H1 (cell line): ENCODE results near the gene POLDIP3. TPM values are rescaled to one million over a fixed set of nuclear protein-coding genes. Genes with fewer than 3 reads are reported as not detected.

Experiments
- CTCF ChIA-PET: fragments of 300-600 bp; sonication (Branson Sonifier 250); formaldehyde crosslinking; loops from one replicate; lab custom pipeline; 2021; ENCODE audit not compliant: partially characterized antibody; lab: Charles Lee
- POLR2A ChIA-PET: fragments of 300-600 bp; sonication (Branson Sonifier 250); formaldehyde crosslinking; loops from one replicate; lab custom pipeline; 2021; ENCODE audit warnings: inconsistent platforms; ENCODE audit not compliant: partially characterized antibody; lab: Charles Lee
- DNase-seq, 2 experiments: peaks; one replicate each; pipeline versions ENCODE4 v3.0.0 to v3.0.0-alpha.2; 2010 to 2022; ENCODE audit warnings: low spot score in 2 of 2, low read depth in 1 of 2, mixed read lengths in 1 of 2
- FAIRE-seq: peaks from 2 replicates; lab custom pipeline; 2011; peaks lifted over from hg19 to GRCh38; lab: Jason Lieb, UNC
- H2AFZ ChIP-seq: 2 replicates; pipeline ENCODE4 v1.8.1; 2012; ENCODE audit warnings: low read length, inconsistent platforms
- H2AK5ac ChIP-seq: 2 replicates; pipeline ENCODE4 v1.6.1; 2013; ENCODE audit warnings: low read depth, low read length
- H2BK120ac ChIP-seq: replicated peaks from 2 replicates; pipeline ENCODE3; 2013; ENCODE audit warnings: low read depth, low read length, inconsistent platforms
- H2BK12ac ChIP-seq: 2 replicates; pipeline ENCODE4 v1.6.1; 2013; ENCODE audit warnings: low read depth, low read length
- H2BK15ac ChIP-seq: 2 replicates; pipeline ENCODE4 v1.6.1; 2013; ENCODE audit warnings: low read length
- H2BK20ac ChIP-seq: 2 replicates; pipeline ENCODE4 v1.6.1; 2013; ENCODE audit warnings: low read length
- H2BK5ac ChIP-seq: 2 replicates; pipeline ENCODE4 v1.6.1; 2013; ENCODE audit warnings: low read depth, low read length
- H3K14ac ChIP-seq: 2 replicates; pipeline ENCODE4 v1.6.1; 2013; ENCODE audit warnings: inconsistent platforms; ENCODE audit not compliant: insufficient read length
- H3K18ac ChIP-seq: 2 replicates; pipeline ENCODE4 v1.6.1; 2013; ENCODE audit warnings: low read length; ENCODE audit errors: extremely low read depth
- H3K23ac ChIP-seq: 2 replicates; pipeline ENCODE4 v1.6.1; 2013; ENCODE audit warnings: inconsistent platforms; ENCODE audit not compliant: insufficient read length
- H3K23me2 ChIP-seq: 2 replicates; pipeline ENCODE4 v1.6.1; 2013; ENCODE audit warnings: low read depth, low read length
- H3K27ac ChIP-seq: 2 replicates; pipeline ENCODE4 v1.6.1; 2011; ENCODE audit warnings: low read depth, low read length, inconsistent platforms
- H3K27me3 ChIP-seq, 4 experiments: replicated peaks in 1 of 4; 1 replicate in 1 of 4; 2 replicates in 3 of 4; pipeline versions ENCODE4 v1.6.1 to v1.8.1; 2011 to 2013; ENCODE audit warnings: low read length in 3 of 4, mild to moderate bottlenecking in 3 of 4, inconsistent platforms in 2 of 4, mixed read lengths in 2 of 4, moderate library complexity in 1 of 4; ENCODE audit not compliant: control insufficient read depth in 3 of 4, insufficient read depth in 3 of 4; ENCODE audit errors: extremely low read depth in 1 of 4
- H3K36me3 ChIP-seq, 4 experiments: 2 replicates each; pipeline versions ENCODE4 v1.6.1 to v1.8.1; 2011 to 2013; ENCODE audit warnings: mild to moderate bottlenecking in 4 of 4, low read length in 3 of 4, moderate library complexity in 2 of 4, control low read depth in 1 of 4, inconsistent platforms in 1 of 4; ENCODE audit not compliant: insufficient read depth in 4 of 4, control insufficient read depth in 2 of 4
- H3K4ac ChIP-seq: replicated peaks from 2 replicates; pipeline ENCODE3; 2013; ENCODE audit warnings: low read length, low read depth, mixed read lengths, inconsistent platforms; ENCODE audit not compliant: insufficient read length
- H3K4me1 ChIP-seq, 4 experiments: replicated peaks in 1 of 4; 1 replicate in 1 of 4; 2 replicates in 3 of 4; pipeline versions ENCODE4 v1.6.1 to v1.8.1; 2011 to 2013; ENCODE audit warnings: low read length in 3 of 4, inconsistent platforms in 2 of 4, mixed read lengths in 1 of 4; ENCODE audit not compliant: insufficient read depth in 4 of 4, control insufficient read depth in 3 of 4
- H3K4me2 ChIP-seq, 2 experiments: 2 replicates each; pipeline versions ENCODE4 v1.6.1 to v1.8.1; 2011 to 2013; ENCODE audit warnings: low read depth in 2 of 2, low read length in 2 of 2, control low read depth in 1 of 2, inconsistent platforms in 1 of 2, mild to moderate bottlenecking in 1 of 2; ENCODE audit not compliant: insufficient read depth in 1 of 2
- H3K4me3 ChIP-seq, 4 experiments: fragments of 200-600, 300-600 bp in 1 of 4; sonication (generic), shearing (Covaris generic), sonication (Bioruptor Twin) in 1 of 4; 2 replicates each; pipeline versions ENCODE4 v1.5.1 to v1.8.1; 2011 to 2016; ENCODE audit warnings: low read length in 4 of 4, low read depth in 3 of 4, control low read depth in 2 of 4, inconsistent platforms in 2 of 4, mild to moderate bottlenecking in 2 of 4, mixed read lengths in 1 of 4, moderate library complexity in 1 of 4; ENCODE audit not compliant: insufficient read depth in 2 of 4; ENCODE audit errors: extremely low read depth in 1 of 4
- H3K56ac ChIP-seq: replicated peaks from 2 replicates; pipeline ENCODE3; 2013; ENCODE audit warnings: low read depth, mild to moderate bottlenecking, mixed read lengths, low read length, inconsistent platforms; ENCODE audit not compliant: insufficient read length
- H3K79me1 ChIP-seq: 2 replicates; pipeline ENCODE4 v1.6.1; 2013; ENCODE audit warnings: low read depth, low read length, control low read depth
- H3K79me2 ChIP-seq, 2 experiments: 2 replicates each; pipeline versions ENCODE4 v1.6.1 to v1.8.1; 2012 to 2013; ENCODE audit warnings: low read length in 2 of 2, mild to moderate bottlenecking in 2 of 2, inconsistent platforms in 1 of 2; ENCODE audit not compliant: insufficient read depth in 2 of 2, control insufficient read depth in 1 of 2
- H3K9ac ChIP-seq, 4 experiments: replicated peaks in 1 of 4; 1 replicate in 1 of 4; 2 replicates in 3 of 4; pipeline versions ENCODE4 v1.6.1 to v1.8.1; 2011 to 2013; ENCODE audit warnings: low read depth in 3 of 4, low read length in 3 of 4, control low read depth in 2 of 4, mild to moderate bottlenecking in 2 of 4, moderate library complexity in 2 of 4, inconsistent platforms in 1 of 4; ENCODE audit errors: extremely low read depth in 1 of 4
- H3K9me3 ChIP-seq, 2 experiments: 2 replicates each; pipeline versions ENCODE4 v1.6.1 to v1.8.1; 2012 to 2013; ENCODE audit warnings: mild to moderate bottlenecking in 2 of 2, moderate library complexity in 2 of 2, control low read depth in 1 of 2, inconsistent platforms in 1 of 2, low read depth in 1 of 2, low read length in 1 of 2, mixed read lengths in 1 of 2; ENCODE audit not compliant: insufficient read depth in 2 of 2
- H4K20me1 ChIP-seq, 2 experiments: replicated peaks in 1 of 2; 2 replicates each; pipeline versions ENCODE3 to v1.8.1; 2011 to 2013; ENCODE audit warnings: inconsistent platforms in 2 of 2, low read length in 2 of 2, mild to moderate bottlenecking in 1 of 2; ENCODE audit not compliant: insufficient read depth in 2 of 2, control insufficient read depth in 1 of 2
- H4K5ac ChIP-seq: 2 replicates; pipeline ENCODE4 v1.6.1; 2013; ENCODE audit warnings: low read length, low read depth, mixed read lengths, inconsistent platforms; ENCODE audit not compliant: insufficient read length
- H4K8ac ChIP-seq: 2 replicates; pipeline ENCODE4 v1.8.0; 2013; ENCODE audit warnings: mild to moderate bottlenecking, moderate library complexity, low read length, inconsistent platforms; ENCODE audit not compliant: insufficient read depth; ENCODE audit errors: extremely low read depth
- H4K91ac ChIP-seq: replicated peaks from 2 replicates; pipeline ENCODE3; 2013; ENCODE audit warnings: low read length, mixed read lengths, inconsistent platforms; ENCODE audit not compliant: insufficient read length
- ASH2L ChIP-seq: fragments of 200-600, 300-600 bp; sonication (generic); IDR thresholded peaks from one replicate; pipeline ENCODE4 v1.7.1; 2017; ENCODE audit warnings: low read length
- BACH1 ChIP-seq: IDR thresholded peaks from 2 replicates; pipeline ENCODE4 v1.6.1; 2012; ENCODE audit warnings: low read length, improper control_type of control experiment
- BCL11A ChIP-seq, 2 experiments: IDR thresholded peaks; one replicate each; pipeline ENCODE4 v1.6.1; 2011; ENCODE audit warnings: low read depth in 2 of 2, low read length in 2 of 2, mild to moderate bottlenecking in 2 of 2
- CBX5 ChIP-seq: fragments of 300-800, 300-1000 bp; sonication (generic); IDR thresholded peaks from 2 replicates; pipeline ENCODE4 v1.7.1; 2016; ENCODE audit warnings: antibody characterized with exemption, low read length, low read depth
- CBX8 ChIP-seq: fragments of 300-800, 300-1000 bp; sonication (generic); IDR thresholded peaks from 2 replicates; pipeline ENCODE4 v1.7.1; 2016; ENCODE audit warnings: low read depth, low read length, borderline replicate concordance
- EP300 ChIP-seq, 2 experiments: IDR thresholded peaks; 1 replicate in 1 of 2; 2 replicates in 1 of 2; pipeline ENCODE4 v1.6.1; 2011 to 2012; ENCODE audit warnings: low read depth in 2 of 2, low read length in 2 of 2, mild to moderate bottlenecking in 2 of 2, borderline replicate concordance in 1 of 2, inconsistent platforms in 1 of 2, moderate library complexity in 1 of 2
- MAX ChIP-seq: IDR thresholded peaks from 2 replicates; pipeline ENCODE4 v1.6.1; 2012; ENCODE audit warnings: inconsistent platforms
- POLR2AphosphoS5 ChIP-seq: IDR thresholded peaks from 2 replicates; pipeline ENCODE4 v1.6.1; 2011; ENCODE audit warnings: low read depth, low read length
- POU5F1 ChIP-seq: IDR thresholded peaks from 2 replicates; pipeline ENCODE4 v1.6.1; 2011; ENCODE audit warnings: low read depth, mild to moderate bottlenecking, low read length, moderate library complexity
- SIN3A ChIP-seq, 2 experiments: IDR thresholded peaks in 1 of 2; conservative IDR thresholded peaks in 1 of 2; 2 replicates each; pipeline ENCODE4 v1.6.1; 2011 to 2012; ENCODE audit warnings: low read length in 2 of 2, improper control_type of control experiment in 1 of 2, low read depth in 1 of 2, mild to moderate bottlenecking in 1 of 2
- SIX5 ChIP-seq: IDR thresholded peaks from 2 replicates; pipeline ENCODE4 v1.6.1; 2011; ENCODE audit warnings: mild to moderate bottlenecking, low read depth, low read length
- SP1 ChIP-seq: IDR thresholded peaks from 2 replicates; pipeline ENCODE4 v1.6.1; 2011; ENCODE audit warnings: low read depth, low read length
- SP2 ChIP-seq: IDR thresholded peaks from 2 replicates; pipeline ENCODE4 v1.6.1; 2012; ENCODE audit warnings: mild to moderate bottlenecking, low read length, inconsistent platforms
- SUZ12 ChIP-seq: fragments of 200-600 bp; sonication (generic); IDR thresholded peaks from 2 replicates; pipeline ENCODE4 v1.6.1; 2012; ENCODE audit warnings: mild to moderate bottlenecking, inconsistent platforms, low read length, moderate library complexity, mixed read lengths
- TCF12 ChIP-seq: IDR thresholded peaks from 2 replicates; pipeline ENCODE4 v1.6.1; 2011; ENCODE audit warnings: low read depth, mild to moderate bottlenecking, low read length
- WGBS, 2 experiments: shearing (Covaris generic) in 1 of 2; methylation state at CpG; one replicate each; pipeline versions ENCODE4 v1.1.6 to v1.1.7; 2013 to 2015; ENCODE audit warnings: low lambda C conversion rate in 2 of 2, mixed read lengths in 2 of 2, inconsistent platforms in 1 of 2, low coverage in 1 of 2, missing lambda C conversion rate in 1 of 2; ENCODE audit not compliant: insufficient replicate concordance in 2 of 2, insufficient coverage in 1 of 2, insufficient read length in 1 of 2; ENCODE audit errors: extremely low coverage in 1 of 2, missing lambda C conversion rate in 1 of 2; 5-methylcytosine and 5-hydroxymethylcytosine counted together
- polyA plus RNA-seq, 7 experiments: library from polyadenylated mRNA; depleted of rRNA in 3 of 7; stranded (reverse) in 5 of 7; unstranded in 2 of 7; fragments of >200 nt in 5 of 7; fragments of 200-250 nt in 2 of 7; gene quantifications; 1 replicate in 5 of 7; 2 replicates in 1 of 7; 4 replicates in 1 of 7; pipeline versions ENCODE4 v1.2.1 to v1.2.3, GENCODE V29; 2011 to 2013; ENCODE audit warnings: missing spikeins in 2 of 7, mixed read lengths in 2 of 7
- total RNA-seq: library from RNA; stranded (reverse); fragmentation: NEBNext Ultra II Directional; extraction: Animal tissue kit (Norgen Biotek cat#: 25700); gene quantifications from 2 replicates; pipeline ENCODE4 v1.2.1, GENCODE V29; 2021

Gene POLDIP3
- total and polyA plus RNA-seq, 2 of the 8 experiments (the other 6 are each of a cell fraction or from before 2014, with no cell fraction given), result 43.5 to 84.6 TPM

DNA sequence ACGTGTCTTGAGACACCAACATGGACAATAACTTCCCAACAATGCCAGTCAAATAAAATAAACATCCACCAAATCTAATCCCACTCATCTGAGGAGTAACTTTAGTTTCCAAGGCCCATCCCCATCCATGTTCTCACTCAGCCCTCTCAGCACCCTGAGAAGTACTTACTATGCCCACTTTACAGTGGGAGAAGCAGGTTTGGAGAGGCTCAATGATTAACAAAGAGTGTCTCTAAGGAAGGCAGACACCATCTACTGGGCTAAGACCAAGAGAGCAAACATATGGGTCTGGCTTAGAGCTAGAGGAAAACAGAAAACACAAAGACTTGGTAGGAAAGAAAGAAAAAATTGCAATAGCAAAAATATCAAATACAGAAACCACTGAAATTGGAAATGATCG, 11.3 kb downstream of the POLDIP3 start:
- H3K4me2 ChIP-seq, result no peak overlapping the region
- H3K9ac ChIP-seq, result no peak overlapping the region
- H3K36me3 ChIP-seq, result peaks cover 21 to 54% (median 44%) of the 10 kb centered on the region in 4 experiments
- H2BK5ac ChIP-seq, result no peak overlapping the region
- ChIA-PET POLR2A (interaction anchor here (0.6 to 28.3 kb wide), 4 partner anchors 7 to 104 kb away, joined by 3 to 399 read pairs (median 202); partner anchors contain the start of gene POLDIP3), CTCF (interaction anchor here (1.2 to 1.7 kb wide), 2 partner anchors 10 to 19 kb away, joined by 4 read pairs; no protein-coding TSS in a partner anchor)
- no peak overlapping the region for H3K56ac ChIP-seq
- peaks cover 0 to 5% of the 10 kb centered on the region in 2 experiments; a peak in 1 of 4 replicates for H3K9me3 ChIP-seq
- no peak overlapping the region for H3K23ac ChIP-seq
- 0 out of 7 replicates have a peak, but pooled peaks cover 0 to under 1% (median 0%) of the 10 kb centered on the region in 4 experiments for H3K4me1 ChIP-seq
- H3K27me3 ChIP-seq, result no peaks in the 10 kb centered on the region
- no peak overlapping the region for H4K5ac ChIP-seq
- H4K91ac ChIP-seq, result no peak overlapping the region
- no peak overlapping the region for H2BK120ac ChIP-seq
- no peak overlapping the region for H3K14ac ChIP-seq
- H2BK12ac ChIP-seq, result no peak overlapping the region
- H3K23me2 ChIP-seq, result no peaks in the 10 kb centered on the region
- DNase-seq, result no peak
- no peak for FAIRE-seq
- peaks cover 11 to 63% of the 10 kb centered on the region in 2 experiments for H3K79me2 ChIP-seq
- H3K79me1 ChIP-seq, result peaks cover 10% of the 10 kb centered on the region
- no peak overlapping the region for H3K4ac ChIP-seq
- H4K8ac ChIP-seq, result no peak overlapping the region
- no peak overlapping the region for H2AFZ ChIP-seq
- no peak overlapping the region for H3K18ac ChIP-seq
- WGBS, 2 experiments, result 89% methylated on average over 2 of the region's 2 CpGs; no CpG with 5 or more reads in 1 of the 2 experiments
- H3K27ac ChIP-seq, result no peak overlapping the region
- H2BK15ac ChIP-seq, result no peak overlapping the region
- H2AK5ac ChIP-seq, result no peak overlapping the region
- peaks cover 13 to 24% of the 10 kb centered on the region in 2 experiments for H4K20me1 ChIP-seq
- no peak overlapping the region for H2BK20ac ChIP-seq
- H3K4me3 ChIP-seq, result no peak overlapping the region
- no peak for TF ChIP-seq SP1
- TF ChIP-seq CBX8, result no peak
- no peak for TF ChIP-seq POU5F1
- TF ChIP-seq BACH1, result no peak
- TF ChIP-seq TCF12, result no peak
- TF ChIP-seq CBX5, result no peak
- TF ChIP-seq ASH2L, result no peak
- TF ChIP-seq BCL11A (IDR thresholded peaks at IDR 0.05; ENCODE audit: low read depth in 2 of 2, low read length in 2 of 2), result no peak
- no peak for TF ChIP-seq EP300 (IDR thresholded peaks at IDR 0.05; ENCODE audit: borderline replicate concordance in 1 of 2, low read depth in 2 of 2, low read length in 2 of 2)
- TF ChIP-seq SP2, result no peak
- no peak for TF ChIP-seq POLR2AphosphoS5
- no peak for TF ChIP-seq SIN3A (conservative IDR thresholded peaks at IDR 0.05 in 1 of 2, IDR thresholded peaks at IDR 0.05 in 1 of 2; ENCODE audit: low read depth in 1 of 2, low read length in 2 of 2)
- TF ChIP-seq SUZ12, result no peak
- no peak for TF ChIP-seq MAX
- no peak for TF ChIP-seq SIX5
